Nephron (organoid): Measurements from ENCODE around the gene CWF19L2.

Experiments
- H3K27ac Mint-ChIP-seq, 3 experiments: 2 replicates each; pipeline ENCODE4 v1.8.0; 2020; ENCODE audit warnings: mixed read lengths in 3 of 3, mild to moderate bottlenecking in 2 of 3, moderate library complexity in 1 of 3
- H3K27me3 Mint-ChIP-seq: 2 replicates; pipeline ENCODE4 v1.8.0; 2021; ENCODE audit warnings: low read depth, mild to moderate bottlenecking, moderate library complexity, mixed read lengths
- H3K36me3 Mint-ChIP-seq: 2 replicates; pipeline ENCODE4 v1.8.0; 2020; ENCODE audit warnings: low read depth, mixed read lengths
- H3K4me1 Mint-ChIP-seq: 2 replicates; pipeline ENCODE4 v1.8.0; 2020; ENCODE audit warnings: mixed read lengths
- H3K4me3 Mint-ChIP-seq, 3 experiments: 2 replicates each; pipeline ENCODE4 v1.8.0; 2020; ENCODE audit warnings: mild to moderate bottlenecking in 3 of 3, mixed read lengths in 3 of 3, moderate library complexity in 2 of 3
- H3K9me3 Mint-ChIP-seq: 2 replicates; pipeline ENCODE4 v1.8.0; 2020; ENCODE audit warnings: mixed read lengths
- CTCF ChIP-seq, 3 experiments: fragments of 200-600 bp; sonication (generic); IDR thresholded peaks; one replicate each; pipeline ENCODE4 v1.5.0; 2021; ENCODE audit warnings: antibody characterized with exemption in 3 of 3; ENCODE audit not compliant: unreplicated experiment in 3 of 3

The CWF19L2 gene

GRCh38 chr11:107282195-107282594 lies 175.4 kb downstream of the CWF19L2 start:
- Mint-ChIP-seq H3K4me3 (no peak overlapping the region), H3K27me3 (no peaks in the 10 kb centered on the region), H3K9me3 (peaks cover 12% of the 10 kb centered on the region), H3K27ac (no peak overlapping the region), H3K4me1 (no peaks in the 10 kb centered on the region), H3K36me3 (no peaks in the 10 kb centered on the region)
- no peak for TF ChIP-seq CTCF (IDR thresholded peaks at IDR 0.05; ENCODE audit: unreplicated experiment in 3 of 3)
